ENCODE results near the gene PLD1.
"Not testable (repeated sequence)": the region's sequence is repeated elsewhere in the genome, so short reads cannot be mapped to it uniquely, and the experiment has no call there.

Gene PLD1

GRCh38 chr3:171565481-171566058 lies 244.7 kb downstream of the PLD1 start:
- no peak overlapping the region for H3K4me3 ChIP-seq (ENCODE audit: low read length)
- TF ChIP-seq ZNF274 (IDR thresholded peaks at IDR 0.05; ENCODE audit: low read depth, low read length) = no peak

- H3K4me3 ChIP-seq (ENCODE audit: low read length) = no peak overlapping the region
- no peak for TF ChIP-seq ZNF274 (IDR thresholded peaks at IDR 0.05; ENCODE audit: low read depth, low read length)
Observed at GRCh38 chr3:171564748-171565480, 245.4 kb downstream of the PLD1 start.

GRCh38 chr3:171563298-171563697 lies 247.0 kb downstream of the PLD1 start:
- H3K4me3 ChIP-seq (ENCODE audit: low read length) = no peak overlapping the region
- TF ChIP-seq ZNF274 (IDR thresholded peaks at IDR 0.05; ENCODE audit: low read depth, low read length) = no peak

- H3K4me3 ChIP-seq (ENCODE audit: low read length) = not testable (repeated sequence)
Observed at GRCh38 chr3:171562459-171562858, 247.8 kb downstream of the PLD1 start.

GRCh38 chr3:171561596-171562323 lies 248.5 kb downstream of the PLD1 start:
- TF ChIP-seq ZNF274 (IDR thresholded peaks at IDR 0.05; ENCODE audit: low read depth, low read length) = no peak
- no peak overlapping the region for H3K4me3 ChIP-seq (ENCODE audit: low read length)

- no peak for TF ChIP-seq ZNF274 (IDR thresholded peaks at IDR 0.05; ENCODE audit: low read depth, low read length)
- no peak overlapping the region for H3K4me3 ChIP-seq (ENCODE audit: low read length)
Observed at GRCh38 chr3:171559586-171559985, 250.7 kb downstream of the PLD1 start.

- no peak overlapping the region for H3K4me3 ChIP-seq (ENCODE audit: low read length)
- no peak for TF ChIP-seq ZNF274 (IDR thresholded peaks at IDR 0.05; ENCODE audit: low read depth, low read length)
Observed at GRCh38 chr3:171558188-171558696, 252.0 kb downstream of the PLD1 start.

- H3K4me3 ChIP-seq (ENCODE audit: low read length) = no peak overlapping the region
- no peak for TF ChIP-seq ZNF274 (IDR thresholded peaks at IDR 0.05; ENCODE audit: low read depth, low read length)
Observed at GRCh38 chr3:171557173-171557572, 253.1 kb downstream of the PLD1 start.

GRCh38 chr3:171556574-171557145 lies 253.6 kb downstream of the PLD1 start:
- no peak for TF ChIP-seq ZNF274 (IDR thresholded peaks at IDR 0.05; ENCODE audit: low read depth, low read length)
- H3K4me3 ChIP-seq (ENCODE audit: low read length) = no peak overlapping the region

- H3K4me3 ChIP-seq (ENCODE audit: low read length) = no peak overlapping the region
- TF ChIP-seq ZNF274 (IDR thresholded peaks at IDR 0.05; ENCODE audit: low read depth, low read length) = no peak
Observed at GRCh38 chr3:171556148-171556547, 254.1 kb downstream of the PLD1 start.

GRCh38 chr3:171553086-171553485 lies 257.2 kb downstream of the PLD1 start:
- no peak overlapping the region for H3K4me3 ChIP-seq (ENCODE audit: low read length)
- TF ChIP-seq ZNF274 (IDR thresholded peaks at IDR 0.05; ENCODE audit: low read depth, low read length) = no peak

GRCh38 chr3:171552531-171552930 lies 257.8 kb downstream of the PLD1 start:
- H3K4me3 ChIP-seq (ENCODE audit: low read length) = no peak overlapping the region
- TF ChIP-seq ZNF274 (IDR thresholded peaks at IDR 0.05; ENCODE audit: low read depth, low read length) = no peak

GRCh38 chr3:171551296-171551695 lies 259.0 kb downstream of the PLD1 start:
- TF ChIP-seq ZNF274 (IDR thresholded peaks at IDR 0.05; ENCODE audit: low read depth, low read length) = no peak

More at GRCh38 chr3:171551296-171551695, 259.0 kb downstream of the PLD1 start:
- no peak overlapping the region for H3K4me3 ChIP-seq (ENCODE audit: low read length)
